Suprapubic skin (tissue), 4 donors: ENCODE measurements around the gene NETO2.

Source experiments
- EP300 ChIP-seq: sonication (generic); formaldehyde crosslinking; IDR thresholded peaks from one replicate; pipeline ENCODE4 v1.6.1; 2017; ENCODE audit warnings: antibody characterized with exemption
- POLR2A ChIP-seq, 2 donors: fragments of 450-650 bp; IDR thresholded peaks; one replicate each; pipeline ENCODE4 v1.6.1; 2017; ENCODE audit warnings: antibody characterized with exemption in 2 of 2, mild to moderate bottlenecking in 2 of 2, moderate library complexity in 2 of 2
- POLR2AphosphoS5 ChIP-seq, 3 donors: sonication (generic); formaldehyde crosslinking; IDR thresholded peaks; one replicate each; pipeline ENCODE4 v1.6.1; 2017; ENCODE audit warnings: antibody characterized with exemption in 3 of 3

DNA sequence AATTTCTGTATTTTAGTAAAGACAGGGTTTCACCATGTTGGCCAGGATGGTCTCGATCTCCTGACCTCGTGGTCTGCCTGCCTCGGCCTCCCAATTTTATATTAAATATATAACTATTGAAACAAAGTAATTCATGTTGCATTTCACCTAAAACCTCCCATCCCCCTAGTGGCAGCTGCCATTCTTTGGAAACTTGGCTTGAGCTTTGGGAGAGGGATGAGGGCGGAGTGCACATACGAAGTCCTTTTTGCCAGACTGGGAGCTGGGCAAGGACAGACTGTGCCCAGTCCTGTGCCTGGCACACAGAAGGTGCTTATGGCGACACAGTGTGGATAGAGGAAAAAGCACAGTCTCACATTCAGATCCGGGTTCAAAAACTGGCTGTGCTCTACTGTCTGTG, 83.8 kb downstream of the NETO2 start:
- TF ChIP-seq POLR2A (IDR thresholded peaks at IDR 0.05) = no peak
- no peak for TF ChIP-seq POLR2AphosphoS5 (IDR thresholded peaks at IDR 0.05)
- TF ChIP-seq EP300 = no peak
